ENCODE measurements around the gene ALG12. TPM values are rescaled to one million over a fixed set of nuclear protein-coding genes. Genes with fewer than 3 reads are reported as not detected.

The ALG12 gene
- total and polyA plus RNA-seq, 2 experiments from 2014 or later = 18.7 to 23.3 TPM

DNA sequence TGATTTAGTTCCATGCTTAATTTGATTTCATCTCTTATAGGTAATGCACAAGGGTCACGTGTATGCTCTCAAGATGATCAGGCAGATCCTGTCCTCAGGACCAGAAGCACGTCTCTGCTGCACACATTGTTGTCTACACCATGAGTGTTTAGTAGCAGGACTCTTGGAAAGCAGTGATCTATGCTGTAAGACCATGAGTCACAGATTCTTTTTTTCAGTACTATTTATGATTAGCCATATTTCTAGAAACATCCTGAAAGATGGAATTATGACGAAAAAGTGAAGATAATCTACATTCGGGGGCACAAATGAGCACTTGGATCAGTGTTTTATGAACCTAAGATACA, 35.0 kb downstream of the ALG12 start (continued):
- TF ChIP-seq, protein P1, sequence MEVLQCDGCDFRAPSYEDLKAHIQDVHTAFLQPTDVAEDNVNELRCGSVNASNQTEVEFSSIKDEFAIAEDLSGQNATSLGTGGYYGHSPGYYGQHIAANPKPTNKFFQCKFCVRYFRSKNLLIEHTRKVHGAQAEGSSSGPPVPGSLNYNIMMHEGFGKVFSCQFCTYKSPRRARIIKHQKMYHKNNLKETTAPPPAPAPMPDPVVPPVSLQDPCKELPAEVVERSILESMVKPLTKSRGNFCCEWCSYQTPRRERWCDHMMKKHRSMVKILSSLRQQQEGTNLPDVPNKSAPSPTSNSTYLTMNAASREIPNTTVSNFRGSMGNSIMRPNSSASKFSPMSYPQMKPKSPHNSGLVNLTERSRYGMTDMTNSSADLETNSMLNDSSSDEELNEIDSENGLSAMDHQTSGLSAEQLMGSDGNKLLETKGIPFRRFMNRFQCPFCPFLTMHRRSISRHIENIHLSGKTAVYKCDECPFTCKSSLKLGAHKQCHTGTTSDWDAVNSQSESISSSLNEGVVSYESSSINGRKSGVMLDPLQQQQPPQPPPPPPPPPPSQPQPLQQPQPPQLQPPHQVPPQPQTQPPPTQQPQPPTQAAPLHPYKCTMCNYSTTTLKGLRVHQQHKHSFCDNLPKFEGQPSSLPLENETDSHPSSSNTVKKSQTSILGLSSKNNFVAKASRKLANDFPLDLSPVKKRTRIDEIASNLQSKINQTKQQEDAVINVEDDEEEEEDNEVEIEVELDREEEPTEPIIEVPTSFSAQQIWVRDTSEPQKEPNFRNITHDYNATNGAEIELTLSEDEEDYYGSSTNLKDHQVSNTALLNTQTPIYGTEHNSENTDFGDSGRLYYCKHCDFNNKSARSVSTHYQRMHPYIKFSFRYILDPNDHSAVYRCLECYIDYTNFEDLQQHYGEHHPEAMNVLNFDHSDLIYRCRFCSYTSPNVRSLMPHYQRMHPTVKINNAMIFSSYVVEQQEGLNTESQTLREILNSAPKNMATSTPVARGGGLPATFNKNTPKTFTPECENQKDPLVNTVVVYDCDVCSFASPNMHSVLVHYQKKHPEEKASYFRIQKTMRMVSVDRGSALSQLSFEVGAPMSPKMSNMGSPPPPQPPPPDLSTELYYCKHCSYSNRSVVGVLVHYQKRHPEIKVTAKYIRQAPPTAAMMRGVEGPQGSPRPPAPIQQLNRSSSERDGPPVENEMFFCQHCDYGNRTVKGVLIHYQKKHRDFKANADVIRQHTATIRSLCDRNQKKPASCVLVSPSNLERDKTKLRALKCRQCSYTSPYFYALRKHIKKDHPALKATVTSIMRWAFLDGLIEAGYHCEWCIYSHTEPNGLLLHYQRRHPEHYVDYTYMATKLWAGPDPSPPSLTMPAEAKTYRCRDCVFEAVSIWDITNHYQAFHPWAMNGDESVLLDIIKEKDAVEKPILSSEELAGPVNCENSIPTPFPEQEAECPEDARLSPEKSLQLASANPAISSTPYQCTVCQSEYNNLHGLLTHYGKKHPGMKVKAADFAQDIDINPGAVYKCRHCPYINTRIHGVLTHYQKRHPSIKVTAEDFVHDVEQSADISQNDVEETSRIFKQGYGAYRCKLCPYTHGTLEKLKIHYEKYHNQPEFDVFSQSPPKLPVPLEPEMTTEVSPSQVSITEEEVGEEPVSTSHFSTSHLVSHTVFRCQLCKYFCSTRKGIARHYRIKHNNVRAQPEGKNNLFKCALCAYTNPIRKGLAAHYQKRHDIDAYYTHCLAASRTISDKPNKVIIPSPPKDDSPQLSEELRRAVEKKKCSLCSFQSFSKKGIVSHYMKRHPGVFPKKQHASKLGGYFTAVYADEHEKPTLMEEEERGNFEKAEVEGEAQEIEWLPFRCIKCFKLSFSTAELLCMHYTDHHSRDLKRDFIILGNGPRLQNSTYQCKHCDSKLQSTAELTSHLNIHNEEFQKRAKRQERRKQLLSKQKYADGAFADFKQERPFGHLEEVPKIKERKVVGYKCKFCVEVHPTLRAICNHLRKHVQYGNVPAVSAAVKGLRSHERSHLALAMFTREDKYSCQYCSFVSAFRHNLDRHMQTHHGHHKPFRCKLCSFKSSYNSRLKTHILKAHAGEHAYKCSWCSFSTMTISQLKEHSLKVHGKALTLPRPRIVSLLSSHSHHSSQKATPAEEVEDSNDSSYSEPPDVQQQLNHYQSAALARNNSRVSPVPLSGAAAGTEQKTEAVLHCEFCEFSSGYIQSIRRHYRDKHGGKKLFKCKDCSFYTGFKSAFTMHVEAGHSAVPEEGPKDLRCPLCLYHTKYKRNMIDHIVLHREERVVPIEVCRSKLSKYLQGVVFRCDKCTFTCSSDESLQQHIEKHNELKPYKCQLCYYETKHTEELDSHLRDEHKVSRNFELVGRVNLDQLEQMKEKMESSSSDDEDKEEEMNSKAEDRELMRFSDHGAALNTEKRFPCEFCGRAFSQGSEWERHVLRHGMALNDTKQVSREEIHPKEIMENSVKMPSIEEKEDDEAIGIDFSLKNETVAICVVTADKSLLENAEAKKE (CRISPR knock-in tag; IDR thresholded peaks at IDR 0.05) = no peak
- TF ChIP-seq ZNF114 (CRISPR knock-in tag; IDR thresholded peaks at IDR 0.05) (no peak), ZNF331 (CRISPR knock-in tag; IDR thresholded peaks at IDR 0.05; ENCODE audit: low read depth) (no peak), CREB1 (CRISPR knock-in tag; IDR thresholded peaks at IDR 0.05; ENCODE audit: low read depth) (no peak), STAT1 (IDR thresholded peaks at IDR 0.05; ENCODE audit: unreplicated experiment) (no peak), EZH2phosphoT487 (IDR thresholded peaks at IDR 0.05; ENCODE audit: unreplicated experiment) (no peak), JUNB (IDR thresholded peaks at IDR 0.05; ENCODE audit: unreplicated experiment) (no peak), POLR2AphosphoS5 (IDR thresholded peaks at IDR 0.05; ENCODE audit: low read depth) (no peak)
- TF ChIP-seq, protein P2, sequence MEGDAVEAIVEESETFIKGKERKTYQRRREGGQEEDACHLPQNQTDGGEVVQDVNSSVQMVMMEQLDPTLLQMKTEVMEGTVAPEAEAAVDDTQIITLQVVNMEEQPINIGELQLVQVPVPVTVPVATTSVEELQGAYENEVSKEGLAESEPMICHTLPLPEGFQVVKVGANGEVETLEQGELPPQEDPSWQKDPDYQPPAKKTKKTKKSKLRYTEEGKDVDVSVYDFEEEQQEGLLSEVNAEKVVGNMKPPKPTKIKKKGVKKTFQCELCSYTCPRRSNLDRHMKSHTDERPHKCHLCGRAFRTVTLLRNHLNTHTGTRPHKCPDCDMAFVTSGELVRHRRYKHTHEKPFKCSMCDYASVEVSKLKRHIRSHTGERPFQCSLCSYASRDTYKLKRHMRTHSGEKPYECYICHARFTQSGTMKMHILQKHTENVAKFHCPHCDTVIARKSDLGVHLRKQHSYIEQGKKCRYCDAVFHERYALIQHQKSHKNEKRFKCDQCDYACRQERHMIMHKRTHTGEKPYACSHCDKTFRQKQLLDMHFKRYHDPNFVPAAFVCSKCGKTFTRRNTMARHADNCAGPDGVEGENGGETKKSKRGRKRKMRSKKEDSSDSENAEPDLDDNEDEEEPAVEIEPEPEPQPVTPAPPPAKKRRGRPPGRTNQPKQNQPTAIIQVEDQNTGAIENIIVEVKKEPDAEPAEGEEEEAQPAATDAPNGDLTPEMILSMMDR (conservative IDR thresholded peaks at IDR 0.05; ENCODE audit: low read depth in 2 of 2) = no peak

Data from GM23338 (cell line).